Fibroblast of skin of right biceps (primary cell): Measurements from ENCODE around the gene NHSL2.

ENCODE experiments used
- DNase-seq: peaks from one replicate; pipeline ENCODE4 v3.0.0-alpha.2; 2013

The NHSL2 gene

DNA sequence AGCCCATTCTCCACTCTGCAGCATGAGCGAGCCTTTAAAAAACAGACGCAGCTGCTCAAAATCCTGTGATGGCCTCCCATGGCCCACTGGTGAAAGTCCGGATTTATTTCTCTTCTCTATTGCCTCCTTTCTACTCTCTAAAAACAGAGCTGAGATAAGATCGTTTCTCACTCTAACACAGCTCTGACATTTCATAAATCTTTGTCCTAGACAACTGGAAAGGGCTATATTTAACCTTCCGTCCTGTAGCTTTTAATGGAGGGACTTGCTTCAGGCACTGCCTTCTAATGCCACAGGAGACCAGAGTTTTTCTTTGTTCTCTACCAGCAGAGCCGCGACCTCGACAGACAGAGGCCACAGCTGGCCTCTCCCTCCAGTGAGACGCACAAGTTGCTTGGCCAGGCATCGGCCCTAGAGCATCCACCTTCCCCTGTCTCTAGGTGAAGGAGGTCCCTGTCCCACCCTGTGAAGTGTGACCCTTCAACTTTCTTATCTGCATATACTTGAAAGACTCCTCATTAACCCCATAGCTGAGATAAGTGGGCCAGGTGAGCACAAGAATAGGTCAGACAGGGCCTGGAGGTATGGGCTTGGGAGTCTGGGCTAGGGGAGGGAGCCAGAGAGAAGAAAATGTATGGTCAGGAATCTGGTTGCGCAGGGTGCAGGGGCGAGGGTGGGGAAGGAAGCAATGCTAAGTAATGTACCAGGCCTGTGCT is 171.1 kb downstream of the NHSL2 start:
- DNase-seq: no peak

DNA sequence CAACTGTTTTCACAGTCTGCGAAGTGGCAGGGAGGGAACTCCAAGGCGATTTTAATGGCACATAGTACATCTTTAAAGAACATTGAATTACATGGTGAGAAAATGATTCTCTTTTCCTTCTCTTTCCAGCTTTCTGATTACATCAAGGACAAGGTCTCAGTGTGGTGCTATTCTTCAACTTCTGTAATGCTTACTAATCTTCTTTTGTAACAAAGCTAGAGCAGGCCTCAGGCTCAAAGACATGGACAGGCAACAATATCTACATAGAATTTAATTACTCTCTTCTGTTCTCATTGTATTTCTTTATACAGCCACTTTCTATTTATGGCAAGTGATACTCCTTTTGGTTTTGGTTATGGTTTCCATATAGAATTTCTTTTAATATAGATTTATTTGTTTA is 172.6 kb downstream of the NHSL2 start:
- DNase-seq: no peak

DNA sequence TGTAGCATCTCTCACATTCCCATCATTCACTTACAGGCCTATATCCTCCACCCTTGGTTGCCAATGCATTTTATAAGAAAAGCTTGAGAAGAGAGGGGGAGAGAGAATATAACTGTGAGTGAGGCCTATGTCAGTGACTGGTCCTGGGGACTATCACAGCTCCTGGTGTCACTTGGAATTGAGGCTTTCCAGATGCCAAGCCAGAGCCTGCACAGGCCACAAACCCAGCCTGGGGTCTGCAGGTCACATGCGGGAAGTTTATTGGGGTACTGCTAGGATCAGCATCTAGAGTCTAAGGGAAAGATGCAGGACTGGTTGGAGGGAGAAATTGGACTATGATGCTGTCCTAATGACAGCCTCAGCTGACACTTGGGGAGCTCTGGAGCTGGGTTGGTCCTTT is 173.5 kb downstream of the NHSL2 start:
- no peak for DNase-seq

DNA sequence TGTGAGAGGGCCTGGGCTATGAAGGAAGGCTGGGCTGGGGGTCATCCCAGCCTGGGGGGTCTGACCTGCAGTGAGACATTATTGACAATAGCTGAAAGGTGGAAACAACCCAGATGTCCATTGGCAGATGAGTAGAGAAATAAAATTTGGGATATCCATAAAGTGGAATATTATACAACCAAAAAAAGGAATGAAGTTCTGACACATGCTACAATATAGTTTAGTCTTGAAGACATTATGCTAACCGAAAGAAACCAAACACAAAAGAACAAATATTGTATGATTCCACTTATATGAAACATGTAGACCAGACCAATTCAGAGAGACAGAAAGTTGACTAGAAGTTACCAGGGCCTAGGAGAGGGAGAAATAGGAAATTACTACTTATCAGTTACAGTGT is 176.3 kb downstream of the NHSL2 start:
- no peak for DNase-seq

DNA sequence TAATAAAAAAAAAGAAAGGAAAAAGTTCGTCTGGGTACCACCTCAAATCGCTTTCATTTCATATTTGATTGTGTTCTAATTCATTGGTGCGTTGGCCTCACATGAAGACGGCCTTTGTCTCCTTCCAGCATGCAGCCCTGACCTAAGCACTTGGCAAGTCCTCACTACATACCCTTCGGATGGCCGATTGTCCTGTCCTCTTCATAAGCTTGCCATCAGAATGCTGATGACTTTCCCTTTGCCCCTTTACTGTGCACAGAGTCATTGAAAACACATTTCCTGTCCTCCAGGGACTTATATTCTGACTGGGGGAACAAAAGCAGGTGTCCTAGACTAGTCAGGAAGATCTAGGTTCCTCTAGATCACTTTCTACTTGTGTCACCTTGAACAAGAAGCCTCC is 178.1 kb downstream of the NHSL2 start:
- DNase-seq: no peak

DNA sequence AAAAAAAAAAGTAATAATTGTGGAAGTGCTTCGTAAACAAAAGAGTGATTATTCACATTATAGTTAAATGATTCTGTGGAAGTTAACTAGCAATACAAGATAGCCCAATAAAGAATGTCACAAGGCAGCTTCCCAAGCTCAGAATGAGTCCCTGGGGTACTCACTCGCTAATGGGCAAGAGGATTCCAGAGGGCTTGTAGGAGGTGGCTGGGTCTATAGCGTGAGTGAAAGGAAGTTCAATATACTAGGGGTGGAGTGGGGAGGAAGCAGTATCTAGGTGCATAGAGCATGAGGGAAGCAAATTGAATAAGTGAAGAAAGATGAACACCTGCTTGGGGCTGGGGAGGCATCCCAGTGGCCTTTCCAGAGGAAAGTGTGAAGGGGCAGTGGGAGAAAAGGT is 178.6 kb downstream of the NHSL2 start:
- no peak for DNase-seq

DNA sequence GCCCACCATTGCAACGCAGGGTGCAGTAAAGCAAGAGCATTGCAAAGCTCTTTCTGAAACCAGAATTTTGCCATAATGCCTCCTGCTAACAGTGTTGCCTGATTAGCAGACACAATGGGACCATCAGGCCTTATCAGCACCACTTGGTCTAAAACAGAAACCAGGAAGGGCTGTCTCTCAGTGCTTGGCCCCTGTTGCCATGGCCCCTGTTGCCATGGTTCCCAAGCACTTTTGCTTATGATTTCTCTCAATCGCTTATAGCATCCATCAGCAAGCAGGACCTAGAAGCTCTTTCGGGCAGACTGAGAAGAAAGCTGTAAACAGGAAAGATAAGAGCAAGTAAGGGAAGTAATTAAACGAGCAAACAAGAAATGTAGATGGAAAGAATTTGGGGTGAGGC is 184.2 kb downstream of the NHSL2 start:
- DNase-seq: no peak

DNA sequence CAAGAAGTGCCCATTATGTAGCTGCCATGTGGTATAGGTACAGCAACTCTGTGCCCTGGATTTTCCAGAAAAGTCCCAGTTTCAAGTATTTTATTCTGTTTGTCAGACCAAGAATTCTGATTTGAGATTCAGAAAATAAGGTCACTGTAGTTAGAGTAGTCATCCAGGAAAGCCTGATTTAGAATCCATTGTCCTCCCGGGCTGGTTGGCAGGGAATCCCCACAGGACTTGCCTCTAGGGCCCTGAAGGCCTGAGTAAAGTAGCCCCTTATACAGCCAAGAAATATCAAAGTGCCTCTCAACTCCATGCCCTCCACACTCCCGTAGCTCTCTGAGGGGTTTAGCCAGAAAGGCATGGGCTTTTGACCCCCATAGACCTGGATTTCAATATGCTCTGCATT is 184.7 kb downstream of the NHSL2 start:
- DNase-seq: no peak

DNA sequence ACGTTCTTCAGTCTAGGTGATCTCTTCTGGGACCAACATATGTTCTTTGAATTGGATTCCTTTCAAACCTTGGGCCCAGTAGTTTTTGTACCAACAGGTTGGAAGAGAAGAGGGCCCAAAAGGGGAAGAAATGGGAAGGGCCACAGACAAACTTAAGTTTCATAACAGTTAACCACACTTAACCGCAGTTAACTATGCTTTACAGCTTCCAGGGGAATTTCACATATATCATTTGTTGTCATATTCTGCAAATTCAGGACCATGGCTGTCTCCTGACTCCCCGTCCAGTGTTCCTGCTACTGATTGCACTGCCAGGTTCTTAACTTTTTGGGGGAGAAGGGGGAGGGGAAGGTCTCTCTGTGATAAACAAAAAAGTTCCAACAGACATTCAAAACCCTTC is 186.5 kb downstream of the NHSL2 start:
- no peak for DNase-seq

DNA sequence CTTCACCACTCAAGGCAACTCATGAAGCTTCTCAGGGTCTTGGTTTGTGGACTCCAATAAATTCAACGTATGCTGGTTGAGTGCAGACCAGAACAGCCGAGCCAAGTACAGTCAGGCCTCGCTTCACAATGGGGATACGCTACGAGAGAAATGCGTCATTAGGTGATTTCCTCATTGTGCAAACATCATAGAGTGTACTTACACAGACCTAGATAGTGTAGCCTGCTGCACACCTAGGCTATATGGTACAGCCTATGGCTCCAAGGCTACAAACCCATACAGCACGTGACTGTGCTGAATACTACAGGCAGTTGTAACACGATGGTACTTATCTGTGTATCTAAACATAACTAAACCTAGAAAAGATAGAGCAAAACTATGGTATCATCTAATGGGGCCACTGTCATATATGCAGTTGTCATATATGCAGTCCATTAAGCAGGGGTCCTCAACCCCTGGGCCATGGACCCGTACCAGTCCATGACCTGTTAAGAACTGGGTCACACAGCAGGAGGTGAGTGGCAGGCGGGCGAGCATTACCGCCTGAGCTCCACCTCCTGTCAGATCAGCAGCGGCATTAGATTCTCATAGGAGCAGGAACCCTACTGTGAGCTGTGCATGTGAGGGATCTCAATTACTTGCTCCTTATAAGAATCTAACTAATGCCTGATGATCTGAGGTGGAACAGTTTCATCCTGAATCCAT is 189.6 kb downstream of the NHSL2 start:
- DNase-seq: no peak

DNA sequence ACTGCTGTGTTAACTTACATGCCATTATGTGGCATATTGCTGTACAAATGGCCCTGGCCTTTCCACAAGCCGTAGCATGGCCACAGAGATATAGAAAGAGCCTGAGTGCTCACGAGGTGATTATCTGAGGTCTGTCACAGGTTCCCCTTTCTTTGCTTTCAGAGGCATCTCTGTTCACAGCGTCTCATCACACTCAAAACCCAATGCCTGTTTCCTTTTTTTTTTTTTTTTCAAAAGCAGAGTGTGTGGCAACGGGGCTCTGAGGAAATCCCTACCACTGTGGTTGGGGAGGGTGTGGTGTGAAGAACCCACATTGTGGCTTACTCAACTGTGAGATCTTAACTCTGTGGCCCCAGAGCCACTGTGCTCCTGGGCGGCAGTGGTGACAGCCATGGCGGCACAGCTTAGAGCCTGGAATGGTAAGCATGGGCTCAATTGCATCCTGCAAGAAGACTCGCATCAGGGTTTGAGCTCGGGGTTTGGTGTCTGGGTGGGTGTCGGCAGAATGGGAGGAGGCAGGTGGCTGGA is 190.2 kb downstream of the NHSL2 start:
- DNase-seq: no peak

DNA sequence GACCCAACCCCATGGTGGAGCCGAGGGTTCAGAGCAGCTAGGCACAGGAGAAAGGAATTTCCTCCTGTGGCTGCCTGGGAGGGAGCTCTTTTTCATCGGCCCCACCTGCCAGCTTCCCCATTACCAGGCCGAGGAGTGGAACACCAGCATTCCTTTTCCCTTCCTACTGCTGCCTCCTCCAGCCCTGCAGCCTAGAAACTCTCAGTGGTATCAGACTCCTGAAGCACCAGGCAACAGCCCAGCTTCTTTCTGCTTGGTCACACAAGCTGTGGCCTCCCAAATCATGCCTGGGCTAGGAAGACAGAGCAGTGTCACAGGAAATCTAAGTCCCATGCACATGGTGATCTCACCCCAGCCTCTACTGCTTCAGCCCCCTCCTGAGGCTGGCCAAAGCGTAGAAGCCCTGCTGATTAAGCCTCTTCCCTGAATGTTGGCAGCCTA is 191.0 kb downstream of the NHSL2 start:
- no peak for DNase-seq

DNA sequence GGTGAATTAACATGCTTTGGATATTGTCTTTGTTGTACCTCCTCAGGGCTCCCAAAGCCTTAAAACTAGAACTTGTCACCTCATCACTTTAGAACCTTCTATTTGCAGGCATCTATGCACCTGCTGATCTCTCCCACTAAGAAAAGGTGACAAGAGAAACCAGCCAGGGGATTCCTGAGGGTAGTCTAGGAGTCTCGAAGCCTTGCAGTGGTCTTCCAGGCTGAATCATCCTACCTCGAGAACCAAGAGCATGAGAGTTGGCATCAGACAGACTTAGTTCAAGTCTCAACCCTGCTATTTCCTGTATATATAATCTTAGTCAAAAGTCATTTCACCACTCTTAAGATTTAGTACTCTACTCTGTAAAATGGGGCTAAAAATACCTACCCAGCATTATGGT is 191.5 kb downstream of the NHSL2 start:
- DNase-seq: no peak

DNA sequence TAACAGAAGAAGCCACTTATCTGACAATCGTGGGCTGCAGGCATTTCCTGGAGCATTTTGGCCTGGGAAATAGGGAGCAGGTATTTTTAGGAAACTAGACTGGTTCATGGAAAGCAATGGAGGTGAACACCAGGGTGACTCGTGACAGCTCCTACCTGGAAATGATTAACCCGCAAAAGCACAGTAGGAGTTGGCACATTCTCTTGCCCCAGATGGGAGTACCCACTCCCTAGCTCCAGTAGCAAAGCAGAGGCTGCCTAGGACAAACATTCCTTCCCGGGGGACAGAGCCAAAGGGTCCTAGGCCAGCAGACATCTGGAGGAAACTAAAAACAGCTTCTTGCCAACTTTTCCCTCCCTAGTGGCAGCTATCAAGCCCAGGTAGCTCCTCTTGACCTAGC is 192.1 kb downstream of the NHSL2 start:
- DNase-seq: no peak

DNA sequence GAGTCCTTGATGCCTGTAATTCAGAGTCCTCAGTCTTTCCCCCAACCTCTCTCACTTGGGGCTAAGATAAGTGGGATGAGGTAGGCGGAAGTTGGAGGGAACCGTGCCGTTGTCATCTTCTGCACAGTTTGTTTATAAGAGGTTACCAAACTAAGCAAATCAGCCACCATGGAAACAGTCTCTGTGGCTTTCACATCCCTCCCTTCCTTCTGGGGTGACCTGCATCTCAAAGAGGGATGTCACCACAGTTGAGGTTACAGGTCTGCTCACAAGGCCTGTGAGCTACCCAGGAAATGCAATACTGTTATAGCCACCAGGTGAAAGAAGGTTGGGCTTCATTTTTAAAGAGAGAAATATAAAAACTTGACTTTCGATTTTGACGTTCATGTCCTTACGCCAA is 194.8 kb downstream of the NHSL2 start:
- DNase-seq: no peak

DNA sequence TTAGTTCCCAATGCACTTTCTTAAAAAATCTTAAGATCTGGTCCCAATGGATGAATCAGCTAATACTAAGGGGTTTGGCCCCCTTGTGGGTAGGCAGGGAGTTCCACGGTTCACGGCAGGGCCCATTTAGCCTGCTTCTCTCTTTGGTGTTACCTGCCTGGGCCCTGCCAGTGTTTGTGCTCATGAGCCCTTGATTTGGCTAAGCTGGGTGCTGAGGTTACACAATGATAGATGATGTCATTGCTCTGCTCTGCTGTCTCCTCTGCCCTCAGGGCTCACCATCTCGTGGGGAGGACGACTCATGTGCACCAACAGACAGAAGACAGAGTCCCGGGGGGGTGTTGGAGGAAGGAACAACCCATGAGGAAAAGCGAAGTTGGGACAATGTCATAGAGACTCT is 196.7 kb downstream of the NHSL2 start:
- DNase-seq: peak; percentile 57

DNA sequence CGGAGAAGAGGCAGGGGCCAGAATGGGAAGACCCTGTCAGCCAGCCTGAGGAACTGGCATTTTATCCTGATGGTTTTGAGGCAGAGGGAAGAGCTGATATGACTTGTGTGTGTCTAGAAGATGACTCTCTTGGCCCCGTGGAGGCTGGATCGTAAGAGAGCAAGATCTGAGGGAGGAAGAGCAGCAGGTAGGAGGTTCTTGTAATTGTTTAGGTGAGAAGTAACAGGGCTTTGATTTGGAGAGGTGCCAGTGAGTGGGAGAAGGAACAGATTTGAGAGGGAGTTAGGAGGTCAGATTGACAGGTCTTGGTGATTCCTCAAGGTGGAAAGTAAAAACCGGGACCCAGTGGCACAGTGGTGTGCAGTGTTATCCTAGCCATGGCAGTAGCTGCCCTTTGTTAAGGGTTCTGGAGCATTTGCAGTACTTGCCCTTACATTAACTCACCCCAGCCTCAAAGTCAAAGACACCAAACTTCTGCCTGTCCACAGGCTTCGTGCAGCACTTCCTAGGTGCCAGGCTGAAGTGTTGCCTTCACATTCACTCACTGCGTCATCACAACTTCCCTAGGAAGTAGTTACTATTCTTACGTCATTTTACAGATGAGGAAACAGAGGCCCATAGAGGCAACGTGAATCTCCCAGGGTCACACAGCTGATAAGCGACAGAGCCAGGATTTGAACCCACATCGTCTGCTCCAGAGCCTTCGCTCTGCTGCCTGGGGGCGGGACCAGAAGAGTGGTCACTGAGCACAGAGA is 197.4 kb downstream of the NHSL2 start:
- no peak for DNase-seq

DNA sequence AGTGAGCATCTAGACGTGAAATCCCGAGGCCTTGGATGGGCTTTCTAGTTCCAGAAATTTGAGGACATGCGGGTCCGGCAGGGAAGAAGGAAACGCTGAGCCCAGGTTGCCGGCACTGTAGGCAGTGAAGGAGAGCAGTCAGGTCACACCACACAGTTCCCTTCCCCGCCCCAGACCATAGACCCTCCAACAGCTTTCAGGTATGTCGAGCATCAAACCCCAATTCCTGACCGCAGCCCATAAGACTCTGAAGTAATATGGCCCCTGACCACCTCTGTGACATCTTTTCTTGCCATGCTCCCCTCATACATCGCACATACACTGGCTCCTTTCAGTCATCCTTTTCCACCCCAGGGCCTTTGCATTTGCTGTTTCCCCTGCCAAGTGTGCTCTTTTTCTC is 198.0 kb downstream of the NHSL2 start:
- DNase-seq: no peak

DNA sequence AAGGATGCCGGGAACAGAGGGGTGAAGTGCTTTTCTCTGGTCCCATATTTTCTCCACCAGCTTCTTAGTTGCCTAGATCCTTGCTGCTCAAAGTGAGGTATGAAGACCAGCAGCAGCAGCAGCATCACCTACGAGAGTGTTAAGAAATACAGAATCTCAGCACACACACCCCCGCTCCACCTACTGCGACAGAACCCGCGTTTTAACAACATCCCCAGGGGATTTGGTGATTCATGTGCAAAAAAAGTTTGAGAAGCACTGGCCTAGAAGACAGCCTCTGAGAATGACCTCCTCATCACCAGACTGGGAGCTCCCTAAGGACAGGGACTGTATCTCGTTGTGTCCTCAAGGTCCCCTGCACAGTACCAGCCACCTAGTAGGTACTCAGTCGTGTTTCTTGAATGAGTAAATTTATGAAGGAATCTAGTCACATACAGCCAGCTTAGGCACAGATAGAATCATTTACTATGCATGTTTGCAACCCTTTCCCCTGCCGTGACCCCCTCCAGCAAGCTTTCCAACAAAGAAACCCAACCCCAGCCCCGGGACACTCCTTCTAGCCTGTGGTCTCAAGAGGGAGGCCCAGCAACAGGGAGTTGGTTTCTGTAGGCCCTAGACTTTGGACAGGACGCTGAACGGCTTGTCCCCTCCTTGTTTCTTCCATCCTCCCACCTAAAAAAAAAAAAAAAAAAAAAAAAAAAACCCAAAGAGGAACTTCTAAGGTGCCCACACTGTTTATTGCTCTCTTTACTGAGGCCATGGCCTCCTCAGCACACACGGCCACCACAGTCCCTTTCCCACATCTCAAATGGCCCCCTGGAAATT is 199.6 kb downstream of the NHSL2 start:
- peak; percentile 46 for DNase-seq

DNA sequence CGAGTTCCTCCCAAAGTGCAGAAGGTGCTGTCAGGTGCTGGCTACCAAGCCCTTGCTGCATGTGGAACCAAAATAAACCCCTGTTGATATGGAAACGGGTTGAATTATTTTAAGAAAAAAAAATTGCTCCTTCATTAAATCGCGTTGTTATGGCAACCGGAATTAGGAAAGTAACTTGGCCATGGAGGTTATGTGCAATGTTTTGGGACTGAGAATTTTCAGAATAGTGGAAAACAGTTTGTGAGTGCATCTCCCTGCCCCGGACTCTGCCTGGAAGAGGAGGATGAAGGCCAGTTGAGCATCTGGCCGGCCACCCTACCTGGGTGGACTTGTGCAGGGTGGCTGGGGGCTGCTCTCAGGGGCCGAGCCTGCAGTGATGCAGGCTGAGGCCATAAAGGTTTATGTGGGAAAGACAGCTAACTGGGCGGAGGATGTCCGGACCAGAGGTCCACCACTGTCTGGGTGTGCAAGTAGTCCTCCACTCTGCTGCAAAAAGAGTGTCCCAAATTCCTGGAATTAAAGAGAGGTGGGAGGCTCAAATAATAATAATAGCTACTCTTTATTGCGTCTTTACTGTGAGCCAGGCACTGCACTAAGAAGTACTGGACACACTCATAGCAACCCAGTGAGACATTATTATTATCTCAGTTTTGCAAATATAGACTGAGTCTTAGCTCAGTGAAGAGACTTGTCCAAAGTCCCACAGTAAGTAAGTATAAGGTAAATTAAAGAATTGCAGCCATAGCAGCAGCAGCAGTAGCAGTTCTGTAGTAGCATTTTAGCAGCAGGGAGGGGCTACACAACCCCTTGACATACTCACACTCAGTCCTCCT is 200.4 kb downstream of the NHSL2 start:
- no peak for DNase-seq

DNA sequence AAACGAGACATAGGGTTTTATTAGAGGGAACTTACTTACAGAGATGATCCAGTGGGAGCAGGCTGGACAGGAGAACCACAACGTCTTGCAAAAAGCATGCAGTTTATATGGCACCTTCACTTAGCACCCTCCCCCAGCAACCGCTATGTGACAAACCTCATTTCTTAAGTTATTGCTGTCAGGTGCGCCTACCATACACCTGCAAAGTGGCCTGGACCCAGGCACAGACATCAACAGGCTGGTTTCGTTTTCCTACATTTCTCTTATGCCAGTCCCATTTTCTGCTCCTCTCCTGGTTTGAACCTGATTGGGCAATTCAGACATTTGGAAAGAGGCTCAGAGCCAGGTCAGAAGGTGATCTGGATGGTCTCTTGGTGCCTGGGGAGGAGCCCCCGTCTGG is 202.8 kb downstream of the NHSL2 start:
- DNase-seq: no peak

DNA sequence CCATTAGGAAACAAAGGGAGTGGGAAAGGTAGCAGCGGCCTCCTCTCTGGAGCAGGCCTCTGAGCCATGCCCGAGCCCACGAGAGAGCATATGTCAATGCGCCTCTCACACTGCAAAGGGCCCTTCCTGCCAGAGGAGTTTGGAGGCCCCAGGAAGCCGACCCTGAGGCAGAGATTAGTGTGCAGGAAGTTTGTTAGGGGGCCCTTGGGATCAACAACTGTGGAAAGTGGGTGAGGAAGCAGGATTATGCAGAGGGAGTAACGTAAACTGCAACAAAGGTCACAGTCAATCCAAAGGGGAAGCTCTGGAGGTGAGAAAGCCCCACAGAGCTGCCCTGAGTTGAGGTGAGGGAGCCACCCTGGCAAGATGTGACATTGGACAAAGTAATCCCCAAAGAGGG is 203.7 kb downstream of the NHSL2 start:
- no peak for DNase-seq
